K562 (cell line): ENCODE results near the gene SLC35F5. TPM values are rescaled to one million over a fixed set of nuclear protein-coding genes. Genes with fewer than 3 reads are reported as not detected.

ENCODE experiments used
- CSDE1 ChIP-seq, 2 experiments: fragments of 450-650 bp; IDR thresholded peaks; 2 replicates each; pipeline ENCODE4 v1.6.1; 2016; ENCODE audit warnings: mild to moderate bottlenecking in 1 of 2
- CXXC5 ChIP-seq: fragments of 250-450 bp; sonication (Bioruptor Pico); IDR thresholded peaks from 2 replicates; pipeline ENCODE4 v1.8.0; 2022; ENCODE audit warnings: inconsistent platforms, mild to moderate bottlenecking, moderate library complexity
- DEAF1 ChIP-seq: fragments of 450-650 bp; formaldehyde crosslinking; IDR thresholded peaks from 2 replicates; pipeline ENCODE4 v1.4.0; 2020; ENCODE audit warnings: mild to moderate bottlenecking, moderate library complexity
- EHMT2 ChIP-seq: fragments of 450-650 bp; IDR thresholded peaks from 2 replicates; pipeline ENCODE4 v1.6.1; 2018; ENCODE audit warnings: antibody characterized with exemption
- GABPA ChIP-seq: fragments of 200-800 bp; sonication (Bioruptor generic); conservative IDR thresholded peaks from 2 replicates; pipeline ENCODE4 v1.6.1; 2016; ENCODE audit warnings: low read depth, missing genetic modification characterization, missing compliant biosample characterization
- GTF2F1 ChIP-seq: IDR thresholded peaks from 2 replicates; pipeline ENCODE4 v1.6.1; 2011; ENCODE audit warnings: low read depth, low read length, improper control_type of control experiment
- JUN ChIP-seq, 2 experiments: sonication (generic) in 1 of 2; formaldehyde crosslinking in 1 of 2; IDR thresholded peaks; 2 replicates each; pipeline versions ENCODE4 v1.6.1 to v1.8.0; 2012 to 2022; ENCODE audit warnings: borderline replicate concordance in 2 of 2, mild to moderate bottlenecking in 2 of 2, improper control_type of control experiment in 1 of 2, low read depth in 1 of 2, low read length in 1 of 2, missing genetic modification reagents in 1 of 2
- MBD1 ChIP-seq: fragments of 250-450 bp; sonication (Bioruptor Pico); IDR thresholded peaks from 2 replicates; pipeline ENCODE4 v1.8.0; 2022; ENCODE audit warnings: inconsistent platforms
- MCM7 ChIP-seq, 2 experiments: fragments of 450-650 bp; IDR thresholded peaks; 2 replicates each; pipeline ENCODE4 v1.6.1; 2016 to 2018
- MTA3 ChIP-seq: fragments of 450-650 bp; formaldehyde crosslinking; IDR thresholded peaks from 2 replicates; pipeline ENCODE4 v1.6.1; 2017; ENCODE audit warnings: mild to moderate bottlenecking, borderline replicate concordance
- NELFE ChIP-seq: IDR thresholded peaks from 2 replicates; pipeline ENCODE4 v1.6.1; 2011; ENCODE audit warnings: mild to moderate bottlenecking; ENCODE audit not compliant: insufficient read depth, insufficient read length
- NONO ChIP-seq, 2 experiments: fragments of 200-400 bp in 1 of 2; fragments of 450-650 bp in 1 of 2; formaldehyde crosslinking in 1 of 2; IDR thresholded peaks; 2 replicates each; pipeline ENCODE4 v1.6.1; 2017; ENCODE audit warnings: low read depth in 2 of 2, mild to moderate bottlenecking in 2 of 2, moderate library complexity in 2 of 2, low read length in 1 of 2
- PRMT5 ChIP-seq: sonication (generic); formaldehyde crosslinking; IDR thresholded peaks from 2 replicates; pipeline ENCODE4 v1.5.0; 2020; ENCODE audit warnings: missing genetic modification reagents
- RNF2 ChIP-seq: sonication (generic); IDR thresholded peaks from 2 replicates; pipeline ENCODE4 v1.6.1; 2016
- SIX5 ChIP-seq, 2 experiments: IDR thresholded peaks; 2 replicates each; pipeline ENCODE4 v1.6.1; 2011; ENCODE audit warnings: low read length in 2 of 2, borderline replicate concordance in 1 of 2, low read depth in 1 of 2, mild to moderate bottlenecking in 1 of 2, moderate library complexity in 1 of 2; ENCODE audit not compliant: insufficient read depth in 1 of 2
- SRSF3 ChIP-seq: fragments of 200-400 bp; formaldehyde crosslinking; IDR thresholded peaks from 2 replicates; pipeline ENCODE4 v1.6.1; 2016; ENCODE audit warnings: mild to moderate bottlenecking, low read length, moderate library complexity; ENCODE audit not compliant: insufficient read depth
- TBP ChIP-seq: optimal IDR thresholded peaks from 2 replicates; pipeline ENCODE3; 2011; ENCODE audit warnings: low read depth, low read length, improper control_type of control experiment
- TCF7L2 ChIP-seq: fragments of 150-350 bp; IDR thresholded peaks from 2 replicates; pipeline ENCODE4 v1.6.1; 2016; ENCODE audit warnings: low read depth, mild to moderate bottlenecking, low read length, moderate library complexity
- ZBTB7A ChIP-seq: IDR thresholded peaks from 2 replicates; pipeline ENCODE4 v1.6.1; 2011; ENCODE audit warnings: low read depth, mild to moderate bottlenecking, low read length, moderate library complexity, borderline replicate concordance; ENCODE audit not compliant: control insufficient read depth
- ZNF121 ChIP-seq: sonication (generic); formaldehyde crosslinking; conservative IDR thresholded peaks from 2 replicates; pipeline ENCODE4 v1.8.0; 2022; ENCODE audit warnings: missing genetic modification reagents
- ZNF717 ChIP-seq: fragments of 250-450 bp; sonication (Bioruptor Pico); IDR thresholded peaks from 2 replicates; pipeline ENCODE4 v1.5.0; 2021
- ZNF785 ChIP-seq: fragments of 250-450 bp; sonication (Bioruptor Pico); IDR thresholded peaks from 2 replicates; pipeline ENCODE4 v1.4.0; 2020; ENCODE audit warnings: mild to moderate bottlenecking
- polyA plus RNA-seq, 8 experiments: library from polyadenylated mRNA; depleted of rRNA in 4 of 8; stranded (reverse) in 5 of 8; unstranded in 3 of 8; fragments of >200 nt; fragmentation: Nextera tagmentation in 2 of 8; fragmentation: Illumina TruSeq in 1 of 8; extraction: Ambion mirVana in 2 of 8; extraction: Trizol in 1 of 8; gene quantifications; 2 replicates each; pipeline versions ENCODE4 v1.2.1 to v1.2.3, GENCODE V29; 2011 to 2014; ENCODE audit warnings: inconsistent platforms in 1 of 8, missing spikeins in 1 of 8
- total RNA-seq, 7 experiments: library from RNA; depleted of rRNA in 6 of 7; stranded (reverse); fragments of >200 nt in 6 of 7; fragmentation: Illumina TruSeq in 2 of 7; extraction: Trizol in 2 of 7; gene quantifications; 2 replicates each; pipeline versions ENCODE4 v1.2.1 to v1.2.3, GENCODE V29; 2011 to 2021; ENCODE audit warnings: low replicate concordance in 1 of 7
- TF ChIP-seq, protein P1 (sequence below): fragments of 450-650 bp; formaldehyde crosslinking; IDR thresholded peaks from 2 replicates; pipeline ENCODE4 v1.4.0; 2022; ENCODE audit warnings: missing genetic modification characterization
- TF ChIP-seq, protein P2 (sequence below): fragments of 450-650 bp; IDR thresholded peaks from 2 replicates; pipeline ENCODE4 v1.6.1; 2016; ENCODE audit warnings: missing biosample characterization, missing genetic modification characterization

The SLC35F5 gene
- total and polyA plus RNA-seq, 9 of the 15 experiments (the other 6 are each of a cell fraction or from before 2014, with no cell fraction given) = 4.9 to 50.7 (median 30.5) TPM

DNA sequence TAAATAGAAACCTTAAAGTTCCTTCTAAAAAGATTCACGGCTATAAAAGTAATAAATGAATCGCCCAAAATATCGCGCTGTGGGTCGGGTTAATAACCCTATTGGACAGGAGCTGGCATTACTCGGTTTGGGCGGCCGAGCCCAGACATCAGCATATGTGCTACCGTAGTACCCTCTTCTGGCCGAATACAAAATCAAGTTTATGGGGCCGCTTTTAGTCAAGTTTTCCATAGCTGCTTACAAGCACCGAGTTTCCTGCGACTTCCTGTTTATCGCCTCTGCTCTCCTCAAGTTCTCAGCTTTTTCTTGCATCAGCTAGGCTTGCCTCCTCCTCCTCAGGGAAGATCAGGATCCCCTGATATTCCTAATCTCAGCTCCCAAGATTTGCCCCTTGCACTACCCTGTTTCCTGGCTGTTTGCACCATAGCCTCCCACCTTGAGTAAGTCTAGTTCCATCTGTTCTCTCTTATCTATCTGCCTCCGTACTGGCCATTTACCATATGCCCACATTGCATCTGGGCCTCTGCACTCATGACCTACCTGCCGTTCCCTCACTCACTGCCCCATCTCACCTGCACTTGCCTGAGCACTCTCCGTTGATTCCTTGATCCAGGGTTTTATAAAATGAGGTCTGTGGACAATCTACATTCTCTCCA lies 56.1 kb downstream of the SLC35F5 start (continued):
- TF ChIP-seq NELFE (no peak), TCF7L2 (no peak), RNF2 (no peak), DEAF1 (CRISPR knock-in tag) (peak; percentile 63; the same call in 1 of the 2 replicates), EHMT2 (0 out of 2 replicates have a peak, but pooled peaks have one; percentile 29), TBP (no peak), MBD1 (CRISPR knock-in tag) (0 out of 2 replicates have a peak, but pooled peaks have one; percentile 40), MCM7 (IDR thresholded peaks at IDR 0.05) (no peak), PRMT5 (no peak), JUN (IDR thresholded peaks at IDR 0.05; ENCODE audit: borderline replicate concordance, low read depth, low read length) (no peak), JUN (CRISPR knock-in tag; IDR thresholded peaks at IDR 0.05; ENCODE audit: borderline replicate concordance) (no peak), ZBTB7A (no peak), ZNF717 (CRISPR knock-in tag) (no peak), CSDE1 (IDR thresholded peaks at IDR 0.05) (no peak), CXXC5 (CRISPR knock-in tag) (0 out of 2 replicates have a peak, but pooled peaks have one; percentile 9), GTF2F1 (no peak), GABPA (tag) (peak; percentile 57), ZNF121 (CRISPR knock-in tag) (no peak), ZNF785 (CRISPR knock-in tag) (no peak), SRSF3 (no peak), MTA3 (no peak), SIX5 (IDR thresholded peaks at IDR 0.05; ENCODE audit: borderline replicate concordance in 1 of 2, insufficient read depth in 1 of 2, low read depth in 1 of 2, low read length in 2 of 2) (no peak), NONO (IDR thresholded peaks at IDR 0.05; ENCODE audit: low read depth in 2 of 2, low read length in 1 of 2) (no peak)
- TF ChIP-seq, protein P1, sequence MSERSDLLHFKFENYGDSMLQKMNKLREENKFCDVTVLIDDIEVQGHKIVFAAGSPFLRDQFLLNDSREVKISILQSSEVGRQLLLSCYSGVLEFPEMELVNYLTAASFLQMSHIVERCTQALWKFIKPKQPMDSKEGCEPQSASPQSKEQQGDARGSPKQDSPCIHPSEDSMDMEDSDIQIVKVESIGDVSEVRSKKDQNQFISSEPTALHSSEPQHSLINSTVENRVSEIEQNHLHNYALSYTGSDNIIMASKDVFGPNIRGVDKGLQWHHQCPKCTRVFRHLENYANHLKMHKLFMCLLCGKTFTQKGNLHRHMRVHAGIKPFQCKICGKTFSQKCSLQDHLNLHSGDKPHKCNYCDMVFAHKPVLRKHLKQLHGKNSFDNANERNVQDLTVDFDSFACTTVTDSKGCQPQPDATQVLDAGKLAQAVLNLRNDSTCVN (CRISPR knock-in tag) = 0 out of 2 replicates have a peak, but pooled peaks have one; percentile 8
- TF ChIP-seq, protein P2, sequence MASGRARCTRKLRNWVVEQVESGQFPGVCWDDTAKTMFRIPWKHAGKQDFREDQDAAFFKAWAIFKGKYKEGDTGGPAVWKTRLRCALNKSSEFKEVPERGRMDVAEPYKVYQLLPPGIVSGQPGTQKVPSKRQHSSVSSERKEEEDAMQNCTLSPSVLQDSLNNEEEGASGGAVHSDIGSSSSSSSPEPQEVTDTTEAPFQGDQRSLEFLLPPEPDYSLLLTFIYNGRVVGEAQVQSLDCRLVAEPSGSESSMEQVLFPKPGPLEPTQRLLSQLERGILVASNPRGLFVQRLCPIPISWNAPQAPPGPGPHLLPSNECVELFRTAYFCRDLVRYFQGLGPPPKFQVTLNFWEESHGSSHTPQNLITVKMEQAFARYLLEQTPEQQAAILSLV (tag) = no peak
